ENCODE data around the gene FBXO40. TPM values are rescaled to one million over a fixed set of nuclear protein-coding genes. Genes with fewer than 3 reads are reported as not detected.

FBXO40 gene
- total and polyA plus RNA-seq, 2 experiments from 2014 or later: 0.03 TPM; not detected in 1

- DNase-seq (ENCODE audit: low spot score): no peak
These were observed 34.4 kb downstream of the FBXO40 start for GRCh38 chr3:121627622-121628021.

GRCh38 chr3:121629601-121630000 is 36.4 kb downstream of the FBXO40 start:
- no peak overlapping the region for H3K27ac Mint-ChIP-seq
- peaks cover 20% of the 10 kb centered on the region for H3K4me1 Mint-ChIP-seq
- peaks cover 9% of the 10 kb centered on the region; the same call in 1 of the 2 replicates for H3K9me2 ChIP-seq (ENCODE audit: insufficient read depth)
- H3K27me3 ChIP-seq (ENCODE audit: insufficient read depth): no peaks in the 10 kb centered on the region
- H3K79me2 ChIP-seq (replicated peaks; ENCODE audit: insufficient read depth): no peaks in the 10 kb centered on the region
- H3F3A ChIP-seq (replicated peaks; ENCODE audit: low read depth): no peaks in the 10 kb centered on the region
- no peak overlapping the region for H3K4me3 ChIP-seq
- H4K20me1 ChIP-seq (replicated peaks; ENCODE audit: insufficient read depth): no peaks in the 10 kb centered on the region
- no peaks in the 10 kb centered on the region for H3K9me3 Mint-ChIP-seq
- peak overlapping the region; percentile 78; the same call in 1 of the 2 replicates for H2AFZ ChIP-seq
- peaks cover 6% of the 10 kb centered on the region for H3K27me3 Mint-ChIP-seq (ENCODE audit: insufficient read depth, low read depth, poor library complexity)
- DNase-seq (ENCODE audit: low spot score) (no peak), ATAC-seq (no peak)
- no peaks in the 10 kb centered on the region; the same call in 2 of the 3 replicates for H3K36me3 Mint-ChIP-seq (ENCODE audit: low read depth)
- no peak overlapping the region for H3K4me2 ChIP-seq
- no peaks in the 10 kb centered on the region for H3K36me3 ChIP-seq (ENCODE audit: insufficient read depth)
- H3K4me1 ChIP-seq (ENCODE audit: insufficient read depth): peaks cover 18% of the 10 kb centered on the region
- no peak overlapping the region for H3K4me3 Mint-ChIP-seq
- H3K27ac ChIP-seq (ENCODE audit: low read depth): no peak overlapping the region
- TF ChIP-seq POLR2AphosphoS5 (IDR thresholded peaks at IDR 0.05; ENCODE audit: low read depth) (no peak), ZNF462 (CRISPR knock-in tag; IDR thresholded peaks at IDR 0.05) (no peak)

More at GRCh38 chr3:121627622-121628021, 34.4 kb downstream of the FBXO40 start:
- TF ChIP-seq CREB1 (CRISPR knock-in tag; IDR thresholded peaks at IDR 0.05; ENCODE audit: low read depth) (no peak), REST (IDR thresholded peaks at IDR 0.05; ENCODE audit: unreplicated experiment) (no peak), NANOG (IDR thresholded peaks at IDR 0.05; ENCODE audit: borderline replicate concordance) (no peak), STAT1 (IDR thresholded peaks at IDR 0.05; ENCODE audit: unreplicated experiment) (no peak)
- Histone ChIP-seq H3K27ac (ENCODE audit: low read depth) (no peak overlapping the region), H3F3A (replicated peaks; ENCODE audit: low read depth) (no peaks in the 10 kb centered on the region), H4K20me1 (replicated peaks; ENCODE audit: insufficient read depth) (no peaks in the 10 kb centered on the region), H3K4me2 (no peak overlapping the region), H3K4me3 (no peak overlapping the region), H3K4me1 (ENCODE audit: insufficient read depth) (peaks cover 23% of the 10 kb centered on the region), H3K27me3 (ENCODE audit: insufficient read depth) (no peaks in the 10 kb centered on the region), H2AFZ (peak overlapping the region; percentile 90), H3K9me2 (ENCODE audit: insufficient read depth) (0 out of 2 replicates have a peak, but pooled peaks cover 11% of the 10 kb centered on the region), H3K36me3 (ENCODE audit: insufficient read depth) (no peaks in the 10 kb centered on the region), H3K79me2 (replicated peaks; ENCODE audit: insufficient read depth) (no peaks in the 10 kb centered on the region)
- no peak for ATAC-seq
- Mint-ChIP-seq H3K27me3 (ENCODE audit: insufficient read depth, low read depth, poor library complexity) (peaks cover 2% of the 10 kb centered on the region), H3K36me3 (ENCODE audit: low read depth) (no peaks in the 10 kb centered on the region; the same call in 2 of the 3 replicates), H3K27ac (no peak overlapping the region), H3K4me3 (no peak overlapping the region), H3K4me1 (peaks cover 20% of the 10 kb centered on the region), H3K9me3 (no peaks in the 10 kb centered on the region)

Measured in GM23338 (cell line).